GM18858 (cell line): ENCODE measurements around the gene SLC27A5.
"Not testable (repeated sequence)": the region's sequence is repeated elsewhere in the genome, so short reads cannot be mapped to it uniquely, and the experiment has no call there.

Experiments used
- ATAC-seq: cut with Tn5 transposase; IDR thresholded peaks from one replicate; pipeline ENCODE4 v1.9.1; 2021; ENCODE audit not compliant: unreplicated experiment

The SLC27A5 gene

DNA sequence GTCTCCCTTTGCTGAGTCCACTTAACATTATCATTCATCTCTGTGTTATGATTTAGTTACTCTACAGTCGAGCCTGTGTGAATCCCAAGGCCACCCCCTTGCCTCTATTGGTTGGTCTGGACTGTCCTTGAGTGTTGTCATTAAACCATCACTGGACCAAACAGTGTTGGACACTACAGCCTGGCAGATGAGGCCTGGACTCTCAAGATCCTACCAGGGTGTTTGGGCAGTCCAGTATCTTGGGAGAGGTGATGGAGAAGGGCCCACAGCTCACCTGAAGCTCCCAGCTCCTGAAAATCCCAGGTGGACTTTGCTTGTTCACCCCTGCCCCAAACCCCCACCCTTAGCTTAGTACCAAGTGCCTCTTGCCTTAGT lies 39.3 kb upstream of the SLC27A5 start:
- no peak for ATAC-seq

DNA sequence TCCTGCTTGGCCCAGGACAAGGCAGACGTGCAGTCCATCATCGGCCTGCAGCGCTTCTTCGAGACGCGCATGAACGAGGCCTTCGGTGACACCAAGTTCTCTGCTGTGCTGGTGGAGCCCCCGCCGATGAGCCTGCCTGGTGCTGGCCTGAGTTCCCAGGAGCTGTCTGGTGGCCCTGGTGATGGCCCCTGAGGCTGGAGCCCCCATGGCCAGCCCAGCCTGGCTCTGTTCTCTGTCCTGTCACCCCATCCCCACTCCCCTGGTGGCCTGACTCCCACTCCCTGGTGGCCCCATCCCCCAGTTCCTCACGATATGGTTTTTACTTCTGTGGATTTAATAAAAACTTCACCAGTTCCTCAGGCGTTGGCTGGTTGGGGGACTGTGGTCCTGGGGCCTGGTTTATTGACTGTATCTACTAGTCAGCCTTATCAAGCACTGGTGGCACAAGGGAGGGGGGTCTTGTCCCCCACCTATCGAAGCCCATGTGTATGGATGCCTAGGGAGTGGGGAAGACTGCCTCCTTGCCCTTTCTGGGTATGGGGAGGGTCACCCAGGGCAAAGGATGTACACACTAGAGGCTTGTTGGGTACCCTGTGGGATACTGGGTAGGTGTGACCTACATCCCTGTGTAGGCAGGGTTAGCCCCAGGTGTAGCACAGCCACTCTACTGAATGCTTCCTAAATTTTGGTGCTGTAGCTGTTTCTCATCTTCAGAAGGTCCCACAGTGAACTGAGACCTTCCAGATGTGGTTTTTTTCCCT lies 38.8 kb upstream of the SLC27A5 start:
- no peak for ATAC-seq

DNA sequence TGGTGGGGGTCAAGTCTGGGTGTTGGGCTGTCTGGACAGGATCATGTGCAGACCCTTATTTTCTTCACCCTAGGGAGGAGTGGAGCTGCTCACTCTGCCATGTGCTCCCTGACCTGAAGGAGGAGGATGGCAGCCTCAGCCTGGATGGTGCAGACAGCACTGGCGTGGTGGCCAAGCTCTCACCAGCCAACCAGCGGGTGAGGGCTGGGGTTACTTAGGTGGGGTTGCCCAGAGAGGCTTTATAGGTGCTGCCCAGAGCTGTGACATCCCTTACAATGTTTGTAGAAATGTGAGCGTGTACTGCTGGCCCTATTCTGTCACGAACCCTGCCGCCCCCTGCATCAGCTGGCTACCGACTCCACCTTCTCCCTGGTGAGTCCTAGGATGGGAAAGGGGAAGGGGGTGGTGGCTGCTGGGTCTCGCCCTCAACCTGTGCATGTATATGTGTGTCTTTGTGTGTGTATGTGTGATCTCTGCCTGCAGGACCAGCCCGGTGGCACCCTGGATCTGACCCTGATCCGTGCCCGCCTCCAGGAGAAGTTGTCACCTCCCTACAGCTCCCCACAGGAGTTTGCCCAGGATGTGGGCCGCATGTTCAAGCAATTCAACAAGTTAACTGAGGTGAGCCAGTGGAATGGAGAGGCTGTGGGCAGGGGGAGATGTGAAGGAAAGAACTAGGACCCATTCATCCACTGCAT lies 38.0 kb upstream of the SLC27A5 start:
- no peak for ATAC-seq

DNA sequence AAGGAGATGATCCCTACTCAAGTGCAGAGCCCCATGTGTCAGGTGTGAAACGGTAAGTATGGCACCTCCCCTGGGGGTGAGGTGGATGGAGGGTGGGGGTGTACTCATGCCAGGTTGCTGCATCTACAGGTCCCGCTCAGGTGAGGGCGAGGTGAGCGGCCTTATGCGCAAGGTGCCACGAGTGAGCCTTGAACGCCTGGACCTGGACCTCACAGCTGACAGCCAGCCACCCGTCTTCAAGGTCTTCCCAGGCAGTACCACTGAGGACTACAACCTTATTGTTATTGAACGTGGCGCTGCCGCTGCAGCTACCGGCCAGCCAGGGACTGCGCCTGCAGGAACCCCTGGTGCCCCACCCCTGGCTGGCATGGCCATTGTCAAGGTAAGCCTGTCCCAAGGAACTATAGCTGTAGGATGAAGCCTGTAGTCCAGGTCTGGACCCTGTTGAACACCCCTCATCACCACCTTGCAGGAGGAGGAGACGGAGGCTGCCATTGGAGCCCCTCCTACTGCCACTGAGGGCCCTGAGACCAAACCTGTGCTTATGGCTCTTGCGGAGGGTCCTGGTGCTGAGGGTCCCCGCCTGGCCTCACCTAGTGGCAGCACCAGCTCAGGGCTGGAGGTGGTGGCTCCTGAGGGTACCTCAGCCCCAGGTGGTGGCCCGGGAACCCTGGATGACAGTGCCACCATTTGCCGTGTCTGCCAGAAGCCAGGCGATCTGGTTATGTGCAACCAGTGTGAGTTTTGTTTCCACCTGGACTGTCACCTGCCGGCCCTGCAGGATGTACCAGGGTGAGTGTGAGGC lies 37.3 kb upstream of the SLC27A5 start:
- no peak for ATAC-seq

DNA sequence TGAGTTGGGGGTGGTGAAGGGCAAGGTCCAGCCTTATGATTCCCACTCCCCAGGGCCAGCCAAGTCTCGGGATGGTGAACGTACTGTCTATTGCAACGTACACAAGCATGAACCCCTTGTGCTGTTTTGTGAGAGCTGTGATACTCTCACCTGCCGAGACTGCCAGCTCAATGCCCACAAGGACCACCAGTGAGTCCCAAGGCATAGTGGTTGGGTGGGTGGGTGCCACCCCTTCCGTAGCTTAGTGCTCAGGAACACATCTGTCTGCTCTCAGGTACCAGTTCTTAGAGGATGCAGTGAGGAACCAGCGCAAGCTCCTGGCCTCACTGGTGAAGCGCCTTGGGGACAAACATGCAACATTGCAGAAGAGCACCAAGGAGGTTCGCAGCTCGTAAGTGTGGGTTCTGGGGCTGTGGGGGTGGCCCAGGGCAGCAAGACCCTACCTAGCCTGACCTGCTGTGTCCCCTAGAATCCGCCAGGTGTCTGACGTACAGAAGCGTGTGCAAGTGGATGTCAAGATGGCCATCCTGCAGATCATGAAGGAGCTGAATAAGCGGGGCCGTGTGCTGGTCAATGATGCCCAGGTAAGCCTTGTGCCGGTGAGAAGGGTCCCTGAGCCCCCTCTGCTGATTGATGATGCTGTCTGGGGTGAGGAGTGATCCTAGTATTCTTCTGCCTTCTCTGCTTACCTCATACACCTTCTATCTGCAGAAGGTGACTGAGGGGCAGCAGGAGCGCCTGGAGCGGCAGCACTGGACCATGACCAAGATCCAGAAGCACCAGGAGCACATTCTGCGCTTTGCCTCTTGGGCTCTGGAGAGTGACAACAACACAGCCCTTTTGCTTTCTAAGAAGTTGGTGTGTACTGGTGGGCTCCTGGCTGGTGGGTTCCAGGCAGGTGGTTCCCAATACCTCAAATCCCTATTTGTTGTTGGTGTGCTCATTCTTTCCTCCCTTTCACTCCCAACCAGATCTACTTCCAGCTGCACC lies 35.8 kb upstream of the SLC27A5 start:
- no peak for ATAC-seq

DNA sequence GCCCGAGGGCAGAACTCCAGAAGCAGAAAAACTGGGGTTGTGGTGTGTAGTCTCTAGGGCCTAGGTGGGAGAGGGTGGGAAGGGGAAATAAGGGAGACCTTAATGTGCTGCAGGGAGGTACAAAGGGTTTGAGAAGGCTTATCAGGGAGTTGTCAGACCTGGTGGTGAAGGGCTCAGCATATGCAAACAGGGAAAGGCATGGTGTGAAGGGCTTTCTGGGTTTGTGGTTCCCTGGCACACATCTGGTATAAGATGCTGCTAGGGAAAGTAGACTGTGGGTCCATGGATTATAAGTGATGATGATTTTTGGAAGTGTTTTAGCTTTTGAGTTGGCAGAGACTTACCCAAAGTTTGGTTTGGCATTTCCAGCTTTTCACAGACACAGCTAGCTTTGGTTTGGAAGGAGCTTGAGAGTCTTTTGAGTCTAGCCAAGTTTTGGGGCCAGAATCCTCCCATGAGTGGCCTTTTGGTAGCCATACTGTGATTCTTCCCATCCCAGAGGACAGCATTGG lies 34.3 kb upstream of the SLC27A5 start:
- ATAC-seq, result no peak

DNA sequence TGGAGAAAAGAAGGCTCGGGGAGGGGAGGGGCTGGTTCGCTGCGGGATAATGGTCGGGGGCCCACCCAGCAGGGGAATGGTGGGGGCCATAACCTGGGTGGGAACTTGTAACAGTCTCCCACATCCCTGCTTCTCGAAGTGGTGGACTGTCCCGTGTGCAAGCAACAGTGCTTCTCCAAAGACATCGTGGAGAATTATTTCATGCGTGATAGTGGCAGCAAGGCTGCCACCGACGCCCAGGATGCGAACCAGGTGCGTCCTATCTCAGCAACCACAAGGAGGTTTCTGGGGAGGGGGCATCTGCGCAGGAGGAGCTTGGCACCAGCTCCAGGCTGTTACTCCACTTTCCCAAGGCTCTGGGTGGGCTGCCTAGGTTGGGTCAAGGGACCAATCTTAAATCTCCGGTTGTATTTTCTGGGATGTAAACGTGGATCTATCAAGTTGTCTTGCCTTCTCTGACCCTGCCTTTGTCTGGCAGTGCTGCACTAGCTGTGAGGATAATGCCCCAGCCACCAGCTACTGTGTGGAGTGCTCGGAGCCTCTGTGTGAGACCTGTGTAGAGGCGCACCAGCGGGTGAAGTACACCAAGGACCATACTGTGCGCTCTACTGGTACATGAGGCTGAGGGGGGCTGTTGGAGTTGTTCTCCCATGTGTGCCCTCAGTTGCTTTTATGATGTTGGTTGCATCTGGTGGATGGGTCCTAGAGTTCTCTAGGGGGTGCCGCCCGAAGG lies 33.7 kb upstream of the SLC27A5 start:
- no peak for ATAC-seq

DNA sequence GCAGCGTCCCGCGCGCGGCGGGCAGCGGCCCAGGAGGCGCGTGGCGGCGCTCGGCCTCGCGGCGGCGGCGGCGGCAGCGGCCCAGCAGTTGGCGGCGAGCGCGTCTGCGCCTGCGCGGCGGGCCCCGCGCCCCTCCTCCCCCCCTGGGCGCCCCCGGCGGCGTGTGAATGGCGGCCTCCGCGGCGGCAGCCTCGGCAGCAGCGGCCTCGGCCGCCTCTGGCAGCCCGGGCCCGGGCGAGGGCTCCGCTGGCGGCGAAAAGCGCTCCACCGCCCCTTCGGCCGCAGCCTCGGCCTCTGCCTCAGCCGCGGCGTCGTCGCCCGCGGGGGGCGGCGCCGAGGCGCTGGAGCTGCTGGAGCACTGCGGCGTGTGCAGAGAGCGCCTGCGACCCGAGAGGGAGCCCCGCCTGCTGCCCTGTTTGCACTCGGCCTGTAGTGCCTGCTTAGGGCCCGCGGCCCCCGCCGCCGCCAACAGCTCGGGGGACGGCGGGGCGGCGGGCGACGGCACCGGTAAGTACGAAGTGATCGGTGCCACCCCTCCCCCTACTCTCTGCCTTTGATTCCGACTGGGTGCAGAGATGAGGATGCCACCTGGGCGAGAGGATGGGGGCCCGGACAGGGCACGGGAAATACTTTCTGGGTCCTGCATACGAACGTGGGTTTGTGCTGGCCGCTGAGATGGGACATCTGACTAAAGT lies 32.9 kb upstream of the SLC27A5 start:
- peak; percentile 26 for ATAC-seq

DNA sequence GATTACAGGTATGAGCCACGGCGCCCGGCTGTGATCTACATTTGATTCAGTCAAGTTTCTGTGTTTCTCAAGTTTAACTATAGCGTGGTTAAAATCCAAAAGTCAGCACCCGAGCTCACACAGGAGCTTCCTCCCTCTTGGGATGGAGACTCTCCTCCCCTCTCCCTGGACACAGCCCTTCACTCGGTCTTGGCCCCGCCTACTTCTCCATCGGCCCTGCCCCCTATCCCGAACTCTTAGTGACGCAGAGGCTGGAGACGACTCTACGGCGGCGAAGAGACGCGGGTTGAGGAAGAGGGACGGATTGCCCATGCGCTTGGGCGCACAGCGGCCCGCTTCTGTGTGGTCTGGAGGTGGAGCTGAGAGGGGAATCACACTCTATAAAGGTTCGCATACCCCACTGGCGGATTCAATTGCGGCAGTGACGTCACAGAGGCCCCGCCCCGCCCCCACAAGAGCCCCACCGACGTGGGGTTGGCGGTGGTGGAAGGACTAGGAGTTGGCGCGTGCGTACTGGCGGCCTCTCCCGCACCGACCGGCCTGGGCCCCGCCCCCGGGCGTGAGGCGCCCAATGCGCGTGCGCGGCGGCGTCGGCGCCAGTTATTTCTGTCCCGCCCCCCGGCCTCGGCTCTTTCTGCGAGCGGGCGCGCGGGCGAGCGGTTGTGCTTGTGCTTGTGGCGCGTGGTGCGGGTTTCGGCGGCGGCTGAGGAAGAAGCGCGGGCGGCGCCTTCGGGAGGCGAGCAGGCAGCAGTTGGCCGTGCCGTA lies 32.2 kb upstream of the SLC27A5 start, which contains the start of gene TRIM28:
TSS of gene TRIM28 (plus strand) at position 239 of the 765 bp plus-strand sequence. CDS start 694 bp downstream, outside the sequence.
- ATAC-seq, result peak; percentile 62

DNA sequence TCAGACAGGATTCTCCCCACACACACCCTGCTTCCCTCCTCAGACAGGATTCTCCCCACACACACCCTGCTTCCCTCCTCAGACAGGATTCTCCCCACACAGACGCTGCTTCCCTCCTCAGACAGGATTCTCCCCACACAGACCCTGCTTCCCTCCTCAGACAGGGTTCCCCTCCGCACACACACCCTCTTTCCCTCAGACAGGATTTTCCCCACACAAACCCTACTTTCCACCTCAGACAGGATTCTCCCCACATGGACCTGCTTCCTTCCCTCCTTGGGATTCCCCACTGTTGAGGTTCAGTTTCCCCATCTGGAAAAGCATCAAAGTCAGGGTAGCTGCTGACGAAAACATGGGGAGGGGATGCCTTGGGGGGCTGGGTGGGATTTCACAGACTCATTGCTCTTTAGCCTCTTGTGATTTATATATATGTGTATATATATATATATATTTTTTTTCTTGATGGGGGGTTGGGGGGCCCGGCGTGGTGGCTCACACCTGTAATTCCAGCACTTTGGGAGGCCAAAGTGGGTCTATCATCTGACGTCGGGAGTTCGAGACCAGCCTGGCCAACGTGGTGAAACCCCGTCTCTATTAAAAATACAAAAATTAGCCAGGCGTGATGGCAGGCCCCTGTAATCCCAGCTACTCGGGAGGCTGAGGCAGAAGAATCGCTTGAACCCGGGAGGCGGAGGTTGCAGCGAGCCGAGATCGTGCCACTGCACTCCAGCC lies 31.0 kb upstream of the SLC27A5 start:
- ATAC-seq, result not testable (repeated sequence)

DNA sequence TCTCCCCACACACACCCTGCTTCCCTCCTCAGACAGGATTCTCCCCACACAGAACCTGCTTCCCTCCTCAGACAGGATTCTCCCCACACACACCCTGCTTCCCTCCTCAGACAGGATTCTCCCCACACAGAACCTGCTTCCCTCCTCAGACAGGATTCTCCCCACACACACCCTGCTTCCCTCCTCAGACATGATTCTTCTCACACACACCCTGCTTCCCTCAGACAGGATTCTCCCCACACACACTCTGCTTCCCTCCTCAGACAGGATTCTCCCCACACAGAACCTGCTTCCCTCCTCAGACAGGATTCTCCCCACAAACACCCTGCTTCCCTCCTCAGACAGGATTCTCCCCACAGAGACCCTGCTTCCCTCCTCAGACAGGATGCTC lies 27.4 kb upstream of the SLC27A5 start:
- not testable (repeated sequence) for ATAC-seq

DNA sequence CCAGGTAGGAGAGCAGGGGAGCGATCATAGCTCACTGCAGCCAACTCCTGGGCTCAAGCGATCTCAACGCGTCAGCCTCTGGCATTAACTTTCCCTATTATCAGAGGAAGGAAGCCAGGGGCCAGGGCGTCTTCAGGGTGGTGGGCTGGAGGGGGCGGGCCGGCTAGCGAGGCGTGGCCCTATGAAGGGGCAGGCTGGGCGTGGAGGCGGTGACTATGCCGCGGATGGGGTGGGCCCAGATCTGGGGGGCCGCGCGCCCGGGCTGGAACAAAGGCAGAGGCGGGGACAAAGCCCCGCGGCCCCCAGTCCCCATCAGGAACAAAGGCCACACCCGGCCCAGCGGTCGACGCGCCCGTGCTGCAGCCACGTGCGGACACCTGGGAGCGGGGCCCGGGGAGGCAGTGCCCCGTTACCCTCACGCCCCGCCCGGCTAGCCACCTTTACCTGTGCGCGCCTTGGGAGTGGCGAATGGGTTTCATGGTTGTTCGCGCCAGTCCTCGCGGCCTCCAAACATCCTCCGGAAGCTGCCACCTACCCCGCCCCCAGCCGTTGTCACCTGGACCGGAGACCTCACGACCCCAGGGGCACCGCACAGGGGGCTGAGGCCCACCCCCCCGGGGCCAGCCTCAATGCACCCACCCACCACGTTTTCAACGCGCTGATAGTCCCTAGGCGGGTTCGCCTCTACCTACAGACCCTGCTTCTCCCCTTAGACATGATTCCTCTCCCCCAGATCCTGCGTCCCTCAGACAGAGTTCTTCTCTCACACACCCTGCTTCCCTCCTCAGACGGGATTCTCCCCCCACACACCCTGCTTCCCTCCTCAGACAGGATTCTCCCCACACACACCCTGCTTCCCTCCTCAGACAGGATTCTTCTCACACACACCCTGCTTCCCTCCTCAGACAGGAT lies 26.7 kb upstream of the SLC27A5 start:
- no peak for ATAC-seq

DNA sequence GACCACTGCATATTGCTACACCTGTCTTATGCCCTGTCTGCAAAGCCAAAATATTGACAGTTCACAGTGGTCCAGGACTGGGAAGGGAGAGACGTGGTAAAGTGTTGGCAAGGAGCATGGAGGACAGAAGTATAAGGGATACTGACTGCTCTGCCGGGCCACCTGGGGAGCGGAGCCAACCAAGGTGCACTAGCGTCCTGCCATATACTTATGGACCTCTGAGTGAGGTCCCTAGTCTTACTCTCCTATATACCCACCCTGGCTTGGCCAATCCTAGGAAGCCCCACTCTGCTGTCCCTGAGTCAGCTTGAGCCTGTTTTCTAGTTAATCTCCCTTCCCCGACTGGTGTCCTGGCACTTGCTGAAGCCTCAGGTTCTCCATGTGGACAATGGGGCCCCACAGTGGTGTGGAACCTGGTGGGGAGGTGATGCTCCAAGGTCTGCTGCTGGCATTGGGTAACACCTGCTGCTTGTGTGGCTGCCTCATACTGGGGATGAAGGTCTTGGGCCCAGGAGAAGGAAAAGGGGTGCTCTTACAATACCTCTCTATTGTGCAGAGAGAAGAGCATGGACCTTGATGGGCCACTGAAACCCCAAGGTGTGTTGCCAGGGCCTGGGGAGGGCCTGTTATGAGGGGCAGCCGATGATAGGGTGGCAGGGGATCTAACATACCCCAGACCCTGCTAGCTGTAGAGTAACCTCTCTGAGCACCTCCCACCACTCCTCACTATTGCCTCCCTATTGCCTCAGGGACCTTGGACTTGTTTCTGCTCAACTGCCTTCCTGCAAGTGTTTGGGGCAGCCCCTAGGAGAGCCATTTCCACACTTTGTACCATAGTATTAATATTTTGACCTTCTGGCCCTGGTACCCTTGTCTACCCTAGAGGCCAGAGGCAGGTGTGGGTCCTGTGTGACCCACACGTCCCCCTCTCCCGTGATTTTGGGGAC lies 25.3 kb upstream of the SLC27A5 start:
- no peak for ATAC-seq

DNA sequence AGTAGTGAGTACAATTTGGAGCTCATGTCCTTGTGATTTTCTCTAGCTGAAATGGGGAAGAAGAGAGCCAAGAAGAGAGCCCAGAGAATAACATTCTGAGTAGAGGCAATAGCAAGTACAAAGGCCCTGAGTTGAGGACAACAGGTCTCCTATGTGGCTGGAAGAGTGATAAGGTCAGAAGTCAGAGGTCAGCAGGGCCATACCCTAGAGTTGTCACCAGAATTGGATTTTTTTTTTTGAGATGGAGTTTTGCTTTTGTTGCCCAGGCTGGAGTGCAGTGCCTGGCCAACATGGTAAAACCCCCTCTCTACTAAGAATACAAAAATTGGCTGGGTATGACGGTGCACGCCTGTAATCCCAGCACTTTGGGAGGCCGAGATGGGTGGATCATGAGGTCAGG lies 24.1 kb upstream of the SLC27A5 start:
- ATAC-seq, result no peak

DNA sequence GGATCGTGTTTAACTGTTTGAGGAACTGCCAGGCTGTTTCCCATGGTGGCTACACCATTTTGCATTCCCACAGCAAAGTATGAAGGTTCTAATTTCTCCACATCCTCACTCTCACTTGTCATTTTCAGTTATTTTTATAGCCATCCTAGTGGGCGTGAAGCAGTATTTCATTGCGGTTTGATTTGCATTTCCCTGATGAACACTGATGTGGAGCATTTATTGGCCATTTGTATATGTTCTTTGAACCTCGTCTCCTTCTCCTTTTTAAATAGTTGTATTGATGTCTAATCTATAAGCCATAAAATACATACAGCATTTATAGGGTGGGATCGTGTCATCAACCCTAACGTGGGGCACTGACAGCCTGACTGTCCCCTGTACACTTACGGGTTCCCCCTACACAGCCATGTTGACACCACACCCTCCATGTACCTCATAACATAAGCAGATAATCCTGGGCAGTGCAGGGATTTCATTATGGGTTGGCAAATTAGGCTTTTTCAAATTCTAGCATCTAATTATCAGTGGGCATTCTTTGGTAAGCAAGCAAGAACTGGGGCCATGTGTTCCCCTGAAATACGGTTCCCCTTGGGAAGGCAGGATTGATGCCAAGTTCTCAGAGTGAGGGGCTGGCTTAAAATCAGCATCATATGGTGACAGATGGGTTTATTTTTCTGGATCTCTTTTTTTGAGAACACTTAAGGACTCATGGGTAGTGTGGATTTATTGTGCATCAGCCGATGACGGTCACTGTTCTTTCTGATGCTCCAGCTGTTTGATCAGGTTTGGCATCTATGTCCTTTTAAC lies 19.4 kb upstream of the SLC27A5 start:
- ATAC-seq, result no peak
